Measurements from ENCODE around the gene COX19.

- TF ChIP-seq POLR2A (IDR thresholded peaks at IDR 0.05; ENCODE audit: low read depth): no peak
- TF ChIP-seq POLR2AphosphoS5 (IDR thresholded peaks at IDR 0.05): no peak
Observed at GRCh38 chr7:981793-982510, 6.6 kb upstream of the COX19 start.
